ENCODE measurements around the gene RAG1. TPM values are rescaled to one million over a fixed set of nuclear protein-coding genes. Genes with fewer than 3 reads are reported as not detected.

Gene RAG1
- total RNA-seq, 1 donor from 2014 or later = under 0.01 TPM

DNA sequence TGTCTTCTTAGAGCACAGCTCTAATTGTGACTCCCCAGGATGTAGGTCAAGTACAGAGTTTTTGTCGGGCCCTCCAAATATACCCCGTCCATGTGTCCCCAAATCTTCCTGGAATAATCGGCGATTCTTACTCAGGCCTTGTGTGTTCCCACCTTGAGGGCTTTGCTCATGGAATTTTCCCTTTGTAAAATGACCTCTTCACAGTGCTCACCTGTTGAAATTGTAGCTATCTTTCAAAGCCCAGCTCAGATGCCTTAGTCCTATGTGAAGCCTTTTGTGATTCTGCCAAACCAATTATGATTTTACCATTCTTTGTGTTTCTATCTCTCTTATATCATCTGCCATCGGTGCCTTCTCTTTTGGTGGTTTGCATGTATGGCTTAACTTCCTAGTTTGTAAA lies 60.3 kb downstream of the RAG1 start:
- no peaks in the 10 kb centered on the region for H3K27me3 ChIP-seq
- H3K27ac ChIP-seq = no peak overlapping the region
- H3K4me1 ChIP-seq = no peaks in the 10 kb centered on the region

GRCh38 chr11:36628765-36629244 lies 61.0 kb downstream of the RAG1 start:
- Histone ChIP-seq H3K36me3 (no peaks in the 10 kb centered on the region), H3K9me3 (no peaks in the 10 kb centered on the region), H3K27me3 (no peaks in the 10 kb centered on the region), H3K4me1 (no peaks in the 10 kb centered on the region), H3K4me3 (no peak overlapping the region), H3K27ac (no peak overlapping the region)
- DNase-seq (ENCODE audit: low spot score in 2 of 2) = no peak
- intact Hi-C loops (cut with DNase I) = no loop called here
- no peak for TF ChIP-seq CTCF (IDR thresholded peaks at IDR 0.05)

More for the DNA sequence above, 60.3 kb downstream of the RAG1 start:
- no peak for DNase-seq (ENCODE audit: low spot score in 2 of 2)
- intact Hi-C loops (cut with DNase I) = no loop called here
- Histone ChIP-seq H3K4me3 (no peak overlapping the region), H3K9me3 (no peaks in the 10 kb centered on the region), H3K36me3 (no peaks in the 10 kb centered on the region)
- no peak for TF ChIP-seq CTCF (IDR thresholded peaks at IDR 0.05)

Other genes starting within 250 kb of the RAG1 start
- 4.8 TPM for gene TRAF6, start 57.7 kb upstream of the RAG1 start, total RNA-seq
- 7.1 TPM for gene IFTAP, start 26.5 kb downstream of the RAG1 start, total RNA-seq
- not detected for gene RAG2, start 30.2 kb downstream of the RAG1 start, total RNA-seq

Measured in ascending aorta (tissue), 2 donors.